Muscle layer of duodenum (tissue), 2 donors: Measurements from ENCODE around the gene CDH12.
"Not testable (repeated sequence)": the region's sequence is repeated elsewhere in the genome, so short reads cannot be mapped to it uniquely, and the experiment has no call there.

ENCODE experiments used
- H3K27ac ChIP-seq: one replicate; pipeline ENCODE4 v1.7.0; 2013; ENCODE audit warnings: mild to moderate bottlenecking, low read length
- H3K27me3 ChIP-seq: one replicate; pipeline ENCODE4 v1.7.0; 2013; ENCODE audit warnings: low read depth, mild to moderate bottlenecking, control low read depth, low read length
- H3K36me3 ChIP-seq, 2 donors: one replicate each; pipeline ENCODE4 v1.7.0; 2013; ENCODE audit warnings: low read length in 2 of 2, control low read depth in 1 of 2, mild to moderate bottlenecking in 1 of 2; ENCODE audit not compliant: insufficient read depth in 2 of 2, control insufficient read depth in 1 of 2
- H3K4me1 ChIP-seq, 2 donors: one replicate each; pipeline ENCODE4 v1.7.0; 2013; ENCODE audit warnings: low read length in 2 of 2, mild to moderate bottlenecking in 2 of 2, control low read depth in 1 of 2, moderate library complexity in 1 of 2; ENCODE audit not compliant: insufficient read depth in 2 of 2, control insufficient read depth in 1 of 2
- H3K4me3 ChIP-seq, 2 donors: one replicate each; pipeline ENCODE4 v1.7.0; 2013; ENCODE audit warnings: low read length in 2 of 2, low read depth in 1 of 2, mild to moderate bottlenecking in 1 of 2
- H3K9me3 ChIP-seq, 2 donors: one replicate each; pipeline ENCODE4 v1.7.0; 2013; ENCODE audit warnings: low read length in 2 of 2, control low read depth in 1 of 2, mild to moderate bottlenecking in 1 of 2; ENCODE audit not compliant: control insufficient read depth in 1 of 2
- donor health status: healthy.

The CDH12 gene

GRCh38 chr5:22844636-22845035, 8.5 kb downstream of the CDH12 start:
- Histone ChIP-seq H3K27me3 (no peaks in the 10 kb centered on the region), H3K4me3 (no peak overlapping the region), H3K27ac (no peak overlapping the region), H3K36me3 (no peaks in the 10 kb centered on the region), H3K4me1 (no peaks in the 10 kb centered on the region), H3K9me3 (no peaks in the 10 kb centered on the region)

GRCh38 chr5:22844155-22844554, 9.0 kb downstream of the CDH12 start:
- Histone ChIP-seq H3K4me3 (no peak overlapping the region), H3K27ac (no peak overlapping the region), H3K27me3 (no peaks in the 10 kb centered on the region), H3K9me3 (no peaks in the 10 kb centered on the region), H3K4me1 (no peaks in the 10 kb centered on the region), H3K36me3 (no peaks in the 10 kb centered on the region)

- Histone ChIP-seq H3K27ac (no peak overlapping the region), H3K27me3 (no peaks in the 10 kb centered on the region), H3K4me3 (no peak overlapping the region), H3K9me3 (no peaks in the 10 kb centered on the region), H3K4me1 (no peaks in the 10 kb centered on the region), H3K36me3 (no peaks in the 10 kb centered on the region)
Observed at GRCh38 chr5:22842574-22842973, 10.6 kb downstream of the CDH12 start.

- Histone ChIP-seq H3K4me3 (no peak overlapping the region), H3K27me3 (no peaks in the 10 kb centered on the region), H3K4me1 (no peaks in the 10 kb centered on the region), H3K9me3 (no peaks in the 10 kb centered on the region), H3K36me3 (no peaks in the 10 kb centered on the region), H3K27ac (no peak overlapping the region)
Observed at GRCh38 chr5:22837803-22838202, 15.3 kb downstream of the CDH12 start.

GRCh38 chr5:22835686-22836085, 17.5 kb downstream of the CDH12 start:
- Histone ChIP-seq H3K4me1 (no peaks in the 10 kb centered on the region), H3K9me3 (no peaks in the 10 kb centered on the region), H3K36me3 (no peaks in the 10 kb centered on the region), H3K27me3 (no peaks in the 10 kb centered on the region), H3K4me3 (no peak overlapping the region), H3K27ac (no peak overlapping the region)

- no peak overlapping the region for H3K4me3 ChIP-seq
- no peaks in the 10 kb centered on the region for H3K9me3 ChIP-seq
- no peaks in the 10 kb centered on the region for H3K4me1 ChIP-seq
- H3K27ac ChIP-seq = no peak overlapping the region
- H3K27me3 ChIP-seq = no peaks in the 10 kb centered on the region
- no peaks in the 10 kb centered on the region for H3K36me3 ChIP-seq
Observed at GRCh38 chr5:22793463-22793862, 59.7 kb downstream of the CDH12 start.

- Histone ChIP-seq H3K9me3 (peaks cover 0 to 5% of the 10 kb centered on the region in 2 donors), H3K27ac (no peak overlapping the region), H3K27me3 (no peaks in the 10 kb centered on the region), H3K36me3 (no peaks in the 10 kb centered on the region), H3K4me1 (no peaks in the 10 kb centered on the region), H3K4me3 (no peak overlapping the region)
Observed at GRCh38 chr5:22787807-22788206, 65.3 kb downstream of the CDH12 start.

- Histone ChIP-seq H3K4me1 (no peaks in the 10 kb centered on the region), H3K9me3 (peaks cover 0 to 5% of the 10 kb centered on the region in 2 donors), H3K4me3 (no peak overlapping the region), H3K27ac (no peak overlapping the region), H3K27me3 (no peaks in the 10 kb centered on the region), H3K36me3 (no peaks in the 10 kb centered on the region)
Observed at GRCh38 chr5:22787398-22787797, 65.7 kb downstream of the CDH12 start.

GRCh38 chr5:22780756-22781155, 72.4 kb downstream of the CDH12 start:
- no peak overlapping the region for H3K4me3 ChIP-seq
- no peaks in the 10 kb centered on the region for H3K9me3 ChIP-seq
- H3K27ac ChIP-seq = no peak overlapping the region
- no peaks in the 10 kb centered on the region for H3K4me1 ChIP-seq
- H3K27me3 ChIP-seq = no peaks in the 10 kb centered on the region
- H3K36me3 ChIP-seq = no peaks in the 10 kb centered on the region

- Histone ChIP-seq H3K27ac (no peak overlapping the region), H3K27me3 (no peaks in the 10 kb centered on the region), H3K4me1 (no peaks in the 10 kb centered on the region), H3K4me3 (no peak overlapping the region), H3K9me3 (no peaks in the 10 kb centered on the region), H3K36me3 (no peaks in the 10 kb centered on the region)
Observed at GRCh38 chr5:22779499-22779898, 73.6 kb downstream of the CDH12 start.

GRCh38 chr5:22776285-22776684, 76.9 kb downstream of the CDH12 start:
- Histone ChIP-seq H3K27ac (no peak overlapping the region), H3K27me3 (no peaks in the 10 kb centered on the region), H3K4me1 (no peaks in the 10 kb centered on the region), H3K4me3 (no peak overlapping the region), H3K9me3 (no peaks in the 10 kb centered on the region), H3K36me3 (no peaks in the 10 kb centered on the region)

- H3K36me3 ChIP-seq, H3K9me3 ChIP-seq, H3K4me3 ChIP-seq, H3K27me3 ChIP-seq, H3K4me1 ChIP-seq, H3K27ac ChIP-seq: not testable (repeated sequence)
Observed at GRCh38 chr5:22774214-22774613, 78.9 kb downstream of the CDH12 start.
